Ishikawa (cell line): ENCODE results near the gene SLC9A2.

ENCODE experiments used
- EP300 ChIP-seq: IDR thresholded peaks from 2 replicates; pipeline ENCODE4 v1.6.1; 2012; ENCODE audit warnings: borderline replicate concordance
- FOXM1 ChIP-seq: IDR thresholded peaks from 2 replicates; pipeline ENCODE4 v1.6.1; 2012; ENCODE audit warnings: low read depth, borderline replicate concordance
- MAX ChIP-seq: IDR thresholded peaks from 2 replicates; pipeline ENCODE4 v1.6.1; 2012
- NFIC ChIP-seq: IDR thresholded peaks from 2 replicates; pipeline ENCODE4 v1.6.1; 2012
- RAD21 ChIP-seq: IDR thresholded peaks from 2 replicates; pipeline ENCODE4 v1.6.1; 2012; ENCODE audit warnings: low read depth
- TCF12 ChIP-seq: IDR thresholded peaks from 2 replicates; pipeline ENCODE4 v1.6.1; 2012; ENCODE audit warnings: low read depth
- TEAD4 ChIP-seq: IDR thresholded peaks from 2 replicates; pipeline ENCODE4 v1.6.1; 2012

GRCh38 chr2:102677244-102678215 lies 58.2 kb downstream of the SLC9A2 start:
- no peak for TF ChIP-seq TEAD4
- TF ChIP-seq MAX: no peak
- no peak for TF ChIP-seq TCF12
- no peak for TF ChIP-seq RAD21
- no peak for TF ChIP-seq NFIC
- no peak for TF ChIP-seq FOXM1
- TF ChIP-seq EP300: no peak
